Kidney epithelial cell (primary cell): ENCODE results near the gene CD52. TPM values are rescaled to one million over a fixed set of nuclear protein-coding genes. Genes with fewer than 3 reads are reported as not detected.

Experiments
- DNase-seq: peaks from one replicate; pipeline ENCODE4 v3.0.0-alpha.2; 2010; ENCODE audit warnings: low read depth
- H3K27me3 ChIP-seq: 2 replicates; pipeline ENCODE4 v1.6.0; 2011; ENCODE audit warnings: low read length; ENCODE audit not compliant: control insufficient read depth, insufficient read depth
- H3K36me3 ChIP-seq: 2 replicates; pipeline ENCODE4 v1.5.1; 2011; ENCODE audit warnings: low read length; ENCODE audit not compliant: control insufficient read depth, insufficient read depth
- H3K4me3 ChIP-seq: 2 replicates; pipeline ENCODE4 v1.5.1; 2011; ENCODE audit warnings: low read depth, mild to moderate bottlenecking, control low read depth, low read length
- CTCF ChIP-seq: IDR thresholded peaks from 2 replicates; pipeline ENCODE4 v1.5.1; 2011; ENCODE audit warnings: mild to moderate bottlenecking, moderate library complexity, low read length, control low read depth, inconsistent platforms; ENCODE audit not compliant: insufficient read depth, poor library complexity, severe bottlenecking
- total RNA-seq: library from RNA; depleted of rRNA; stranded (reverse); fragments of >200 nt; gene quantifications from 2 replicates; pipeline ENCODE4 v1.2.3, GENCODE V29; 2015

The CD52 gene
- total RNA-seq, 1 donor from 2014 or later, result not detected

- TF ChIP-seq CTCF, result no peak
- peak; percentile 68 for DNase-seq
- H3K36me3 ChIP-seq, result no peaks in the 10 kb centered on the region
- H3K27me3 ChIP-seq, result peaks cover 4% of the 10 kb centered on the region
- H3K4me3 ChIP-seq, result no peak overlapping the region
These were observed 31.6 kb downstream of the CD52 start for GRCh38 chr1:26349188-26349876.

- DNase-seq, result no peak
- Histone ChIP-seq H3K4me3 (no peak overlapping the region), H3K36me3 (no peaks in the 10 kb centered on the region), H3K27me3 (peaks cover 4% of the 10 kb centered on the region)
- no peak for TF ChIP-seq CTCF
These were observed 32.1 kb downstream of the CD52 start for GRCh38 chr1:26349877-26350244.

- DNase-seq, result no peak
- Histone ChIP-seq H3K4me3 (no peak overlapping the region), H3K36me3 (no peaks in the 10 kb centered on the region), H3K27me3 (peaks cover 4% of the 10 kb centered on the region)
- TF ChIP-seq CTCF, result no peak
These were observed 32.6 kb downstream of the CD52 start for GRCh38 chr1:26350343-26350700.

- no peak for TF ChIP-seq CTCF
- Histone ChIP-seq H3K27me3 (peaks cover 2% of the 10 kb centered on the region), H3K4me3 (no peak overlapping the region), H3K36me3 (no peaks in the 10 kb centered on the region)
- DNase-seq, result no peak
These were observed 33.2 kb downstream of the CD52 start for GRCh38 chr1:26350701-26351589.

GRCh38 chr1:26351590-26352337 lies 34.0 kb downstream of the CD52 start:
- Histone ChIP-seq H3K27me3 (peaks cover 2% of the 10 kb centered on the region), H3K4me3 (no peak overlapping the region), H3K36me3 (no peaks in the 10 kb centered on the region)
- no peak for TF ChIP-seq CTCF
- DNase-seq, result no peak
